Measurements from ENCODE around the gene CPED1. TPM values are rescaled to one million over a fixed set of nuclear protein-coding genes. Genes with fewer than 3 reads are reported as not detected.

The CPED1 gene
- total RNA-seq, 4 donors from 2014 or later: 7.4 to 19.6 (median 11.4) TPM

DNA sequence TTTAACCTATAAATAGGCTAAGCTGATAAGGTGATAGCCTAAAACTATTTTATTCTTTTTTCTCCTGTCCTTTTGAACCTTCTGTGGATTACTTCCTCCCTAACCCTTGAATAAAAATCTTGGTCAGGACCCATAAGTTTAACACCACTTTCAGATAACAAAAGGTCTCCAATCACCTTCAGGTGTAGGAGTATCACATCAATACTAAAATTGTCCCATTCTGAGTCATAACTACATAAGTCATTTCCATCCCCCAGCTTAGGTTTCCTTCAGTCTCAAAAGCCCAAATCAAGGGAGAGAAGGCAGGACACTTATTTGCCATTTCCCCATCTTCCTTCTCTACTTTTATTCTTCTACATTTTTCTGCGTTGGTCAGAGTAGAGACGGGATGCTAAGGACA is 283.4 kb downstream of the CPED1 start:
- intact Hi-C loops (cut with DNase I): no loop called here
- Histone ChIP-seq H3K27ac (no peak overlapping the region), H3K4me1 (no peaks in the 10 kb centered on the region), H3K9me3 (no peaks in the 10 kb centered on the region), H3K36me3 (no peaks in the 10 kb centered on the region), H3K4me3 (replicated peaks in 1 of 3) (no peak overlapping the region), H3K27me3 (no peaks in the 10 kb centered on the region)
- TF ChIP-seq POLR2A (IDR thresholded peaks at IDR 0.05): no peak
- no peak for TF ChIP-seq CTCF (IDR thresholded peaks at IDR 0.05)
- WGBS, 2 donors: 93 to 95% methylated on average over 2 of the region's 2 CpGs
- DNase-seq: no peak

DNA sequence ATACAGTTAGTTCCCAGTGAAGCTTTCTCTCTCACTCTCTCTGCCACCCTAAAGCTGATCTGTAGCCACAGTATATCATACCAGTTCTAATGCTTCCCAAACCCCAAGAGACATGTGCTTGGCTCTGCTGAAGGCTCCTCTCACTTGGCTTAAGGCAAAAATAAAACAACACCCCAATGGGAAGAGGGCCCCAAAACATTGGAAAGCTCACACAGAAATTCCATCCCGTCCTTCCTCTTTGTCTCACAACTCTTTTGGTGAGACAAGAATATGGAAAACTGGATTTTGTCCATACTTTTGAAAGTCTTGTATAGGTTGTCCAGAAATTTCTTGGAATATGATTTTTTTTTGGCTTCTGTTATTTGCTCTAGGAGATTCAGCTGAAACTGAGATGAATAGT is 284.2 kb downstream of the CPED1 start:
- no peaks in the 10 kb centered on the region for H3K4me1 ChIP-seq
- H3K36me3 ChIP-seq: no peaks in the 10 kb centered on the region
- WGBS, 2 donors: 77 to 93% methylated on average over 1 of the region's 1 CpG

GRCh38 chr7:121273467-121274167 is 285.1 kb downstream of the CPED1 start:
- no peak overlapping the region for H3K27ac ChIP-seq
- WGBS, 2 donors: 68 to 69% methylated on average over 2 of the region's 2 CpGs
- no peaks in the 10 kb centered on the region for H3K9me3 ChIP-seq
- intact Hi-C loops (cut with DNase I): no loop called here
- H3K27me3 ChIP-seq: no peaks in the 10 kb centered on the region
- H3K4me1 ChIP-seq: no peaks in the 10 kb centered on the region
- no peaks in the 10 kb centered on the region for H3K36me3 ChIP-seq
- DNase-seq: no peak
- H3K4me3 ChIP-seq (replicated peaks in 1 of 3): no peak overlapping the region
- TF ChIP-seq POLR2A (IDR thresholded peaks at IDR 0.05) (no peak), CTCF (IDR thresholded peaks at IDR 0.05) (no peak)

More for the DNA sequence above, 284.2 kb downstream of the CPED1 start:
- H3K27ac ChIP-seq: no peak overlapping the region
- intact Hi-C loops (cut with DNase I): no loop called here
- no peaks in the 10 kb centered on the region for H3K9me3 ChIP-seq
- no peak overlapping the region for H3K4me3 ChIP-seq (replicated peaks in 1 of 3)
- H3K27me3 ChIP-seq: no peaks in the 10 kb centered on the region
- TF ChIP-seq CTCF (IDR thresholded peaks at IDR 0.05) (no peak), POLR2A (IDR thresholded peaks at IDR 0.05) (no peak)
- DNase-seq: no peak

- no peak overlapping the region for H3K4me3 ChIP-seq (replicated peaks in 1 of 3)
- H3K9me3 ChIP-seq: no peaks in the 10 kb centered on the region
- no peak overlapping the region for H3K27ac ChIP-seq
- no peaks in the 10 kb centered on the region for H3K36me3 ChIP-seq
- WGBS, 2 donors: 88 to 89% methylated on average over 2 of the region's 2 CpGs
- no peaks in the 10 kb centered on the region for H3K27me3 ChIP-seq
- intact Hi-C loops (cut with DNase I): no loop called here
- no peak for DNase-seq
- TF ChIP-seq CTCF (IDR thresholded peaks at IDR 0.05): no peak
- TF ChIP-seq POLR2A (IDR thresholded peaks at IDR 0.05): no peak
- H3K4me1 ChIP-seq: no peaks in the 10 kb centered on the region
These were observed 286.0 kb downstream of the CPED1 start for GRCh38 chr7:121274467-121274866.

- Histone ChIP-seq H3K9me3 (no peaks in the 10 kb centered on the region), H3K4me1 (no peaks in the 10 kb centered on the region), H3K27ac (no peak overlapping the region), H3K36me3 (no peaks in the 10 kb centered on the region), H3K27me3 (no peaks in the 10 kb centered on the region), H3K4me3 (replicated peaks in 1 of 3) (no peak overlapping the region)
- intact Hi-C loops (cut with DNase I): no loop called here
- no peak for DNase-seq
- 75 to 87% methylated on average over 3 of the region's 3 CpGs for WGBS, 2 donors
- TF ChIP-seq CTCF (IDR thresholded peaks at IDR 0.05) (no peak), POLR2A (IDR thresholded peaks at IDR 0.05) (no peak)
These were observed 286.7 kb downstream of the CPED1 start for GRCh38 chr7:121275204-121275603.
